Smooth muscle cell of the brain vasculature (primary cell): ENCODE data around the gene TTC3.
"Not testable (repeated sequence)": the region's sequence is repeated elsewhere in the genome, so short reads cannot be mapped to it uniquely, and the experiment has no call there.

Experiments
- DNase-seq: peaks from one replicate; pipeline ENCODE4 v3.0.0-alpha.2; 2012; ENCODE audit warnings: low read depth, low spot score

The TTC3 gene

DNA sequence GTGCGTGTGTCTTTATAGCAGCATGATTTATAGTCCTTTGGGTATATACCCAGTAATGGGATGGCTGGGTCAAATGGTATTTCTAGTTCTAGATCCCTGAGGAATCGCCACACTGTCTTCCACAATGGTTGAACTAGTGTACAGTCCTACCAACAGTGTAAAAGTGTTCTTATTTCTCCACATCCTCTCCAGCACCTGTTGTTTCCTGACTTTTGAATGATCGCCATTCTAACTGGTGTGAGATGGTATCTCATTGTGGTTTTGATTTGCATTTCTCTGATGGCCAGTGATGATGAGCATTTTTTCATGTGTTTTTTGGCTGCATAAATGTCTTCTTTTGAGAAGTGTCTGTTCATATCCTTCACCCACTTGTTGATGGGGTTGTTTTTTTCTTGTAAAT is 149.2 kb downstream of the TTC3 start:
- not testable (repeated sequence) for DNase-seq

DNA sequence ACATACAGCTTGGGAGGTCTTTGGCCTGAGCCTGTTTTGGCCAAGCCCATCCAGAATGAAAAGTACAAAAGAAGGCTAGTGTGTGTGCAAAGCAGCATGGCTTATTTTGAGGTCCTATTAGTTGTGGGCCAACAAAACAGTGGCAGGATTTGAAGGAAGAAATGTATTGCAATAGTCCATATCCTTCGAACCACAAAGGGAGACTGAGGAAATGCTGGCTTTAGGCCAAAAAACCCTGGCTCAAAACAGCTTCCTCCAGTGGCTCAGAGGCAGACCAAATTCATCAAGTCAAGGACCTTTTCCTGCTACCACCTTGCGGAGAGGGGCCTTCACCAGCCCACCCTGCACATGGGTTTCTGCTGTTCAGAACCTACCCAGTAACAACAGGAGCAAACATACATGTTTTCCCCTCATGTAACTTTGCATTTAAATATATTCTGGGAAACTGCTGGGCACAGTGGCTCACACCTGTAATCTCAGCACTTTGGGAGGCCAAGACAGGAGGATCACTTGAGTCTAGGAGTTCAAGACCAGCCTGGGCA is 150.8 kb downstream of the TTC3 start:
- DNase-seq: no peak

DNA sequence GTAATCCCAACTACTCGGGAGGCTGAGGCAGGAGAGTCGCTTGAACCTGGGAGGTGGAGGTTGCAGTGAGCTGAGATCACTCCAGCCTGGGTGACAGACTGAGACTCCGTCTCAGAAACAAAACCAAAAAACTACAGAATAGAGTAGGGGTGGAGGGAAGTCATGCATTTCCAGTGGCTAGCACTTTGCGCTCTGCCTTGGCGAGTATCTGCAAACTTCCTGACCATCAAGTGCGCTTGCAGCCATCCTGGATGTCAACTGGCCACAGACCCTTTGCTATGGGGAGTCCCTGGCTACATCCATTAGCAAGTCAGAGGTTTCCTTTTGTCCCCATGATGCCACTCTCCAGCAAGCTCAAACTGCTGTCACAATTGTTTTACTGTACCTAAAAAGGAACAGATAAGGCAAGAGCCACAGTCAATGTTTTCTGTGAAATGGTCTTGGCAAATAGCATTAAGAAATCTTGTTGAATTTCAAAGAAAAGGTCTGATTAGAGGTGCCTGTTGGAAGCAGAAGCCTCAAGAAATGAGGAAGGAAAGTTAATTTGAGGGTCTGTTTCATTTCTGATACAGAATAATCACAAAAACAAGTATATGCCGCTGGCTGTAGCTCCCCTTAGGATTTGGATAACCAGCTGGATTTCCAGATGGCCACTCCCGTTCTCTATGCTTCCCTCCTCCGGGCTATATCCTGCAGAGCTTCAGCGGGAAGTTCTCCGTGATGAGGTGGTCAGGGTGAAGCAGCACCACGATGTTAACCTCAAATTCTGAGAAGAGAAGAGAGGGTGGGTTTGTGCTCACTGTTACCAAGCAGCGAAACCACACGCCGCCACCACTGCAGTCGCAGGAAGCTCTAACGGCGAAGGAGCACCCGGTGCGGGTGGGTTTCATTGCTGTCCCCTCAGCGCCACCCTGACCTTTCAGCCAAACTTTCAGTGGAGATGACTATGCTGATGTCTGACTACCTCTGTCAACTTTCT is 152.1 kb downstream of the TTC3 start:
- DNase-seq: no peak

DNA sequence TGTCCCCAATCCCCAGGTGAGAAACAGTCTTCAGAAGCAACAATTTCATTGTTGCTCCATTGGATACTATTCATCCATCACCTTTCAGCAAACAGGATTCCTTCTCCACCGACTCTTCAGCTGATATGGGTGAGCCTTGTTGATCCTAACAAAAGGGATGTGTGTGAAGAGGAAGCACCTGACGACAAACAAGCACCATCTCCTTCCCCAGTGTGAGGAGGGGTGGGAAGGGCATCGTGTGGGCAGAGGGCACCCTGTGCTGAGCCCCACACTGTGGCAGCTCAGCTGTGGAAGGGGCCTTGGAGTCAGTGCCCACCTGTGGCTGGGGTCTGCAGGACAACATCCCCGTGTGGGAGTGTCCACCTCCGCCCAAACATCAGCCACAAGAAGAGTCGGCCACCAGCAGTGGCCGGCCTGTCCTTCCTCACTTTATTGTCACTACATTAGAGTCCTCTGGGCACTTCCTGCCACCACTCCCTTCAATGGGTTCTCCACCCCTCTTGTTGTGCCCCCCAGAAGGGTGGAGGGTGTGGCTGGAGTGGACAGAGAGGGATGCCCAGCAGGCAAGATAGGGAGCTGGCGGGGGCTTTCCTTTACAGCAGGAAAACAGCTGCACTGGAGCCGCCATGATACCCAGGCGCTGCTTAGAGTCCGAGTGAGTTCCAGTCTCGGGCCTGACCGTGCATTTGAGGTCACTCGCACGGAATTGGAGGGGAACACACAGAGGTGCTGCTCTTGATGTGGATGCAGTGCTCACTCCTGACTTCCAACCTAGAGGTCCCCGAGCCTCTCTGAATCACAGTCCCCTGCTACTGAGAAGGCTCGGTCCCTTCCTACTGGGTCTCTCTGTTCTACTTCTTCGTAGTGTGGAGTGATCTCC is 153.2 kb downstream of the TTC3 start:
- DNase-seq: no peak

DNA sequence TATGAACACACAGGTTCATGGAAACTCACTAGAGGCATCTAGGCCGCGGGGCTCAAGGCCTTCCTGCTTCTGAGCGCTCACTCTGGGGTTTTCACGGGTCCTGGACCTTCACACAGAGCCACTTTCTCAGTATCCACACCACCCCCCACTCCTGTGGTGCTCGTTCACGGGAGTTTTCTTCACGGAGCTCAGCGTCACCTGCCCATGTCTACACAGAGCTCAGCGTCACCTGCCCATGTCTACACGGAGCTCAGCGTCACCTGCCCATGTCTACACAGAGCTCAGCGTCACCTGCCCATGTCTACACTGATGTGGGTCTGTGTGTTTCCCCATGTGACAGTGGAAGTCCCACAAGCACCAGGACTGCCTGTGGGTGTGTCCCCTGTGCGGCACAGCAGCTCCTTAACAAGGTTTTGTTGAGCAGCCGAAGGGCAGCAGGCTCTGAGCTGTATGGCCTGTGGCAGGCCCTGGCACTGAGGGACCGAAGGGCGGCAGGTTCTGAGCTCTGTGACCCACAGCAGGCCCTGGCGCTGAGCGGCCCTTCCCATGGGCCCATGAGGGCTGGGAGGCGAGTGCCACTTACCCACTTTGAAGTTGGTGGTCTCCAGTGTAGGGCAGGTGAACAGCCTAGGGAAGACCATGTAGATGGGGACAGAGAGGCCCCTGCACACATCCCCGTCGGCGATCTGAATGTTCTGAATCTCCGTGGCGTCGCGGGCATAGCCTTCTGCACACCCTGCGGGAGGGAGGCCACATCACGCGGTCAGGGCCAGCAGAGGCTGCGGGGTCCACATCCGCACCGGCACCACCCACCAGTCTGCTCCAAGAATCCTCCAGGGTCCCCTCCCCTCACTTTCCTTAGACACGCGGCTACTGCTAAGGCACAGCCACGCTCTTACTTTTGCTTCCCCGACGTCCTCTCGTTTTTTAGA is 154.3 kb downstream of the TTC3 start:
- DNase-seq: no peak

DNA sequence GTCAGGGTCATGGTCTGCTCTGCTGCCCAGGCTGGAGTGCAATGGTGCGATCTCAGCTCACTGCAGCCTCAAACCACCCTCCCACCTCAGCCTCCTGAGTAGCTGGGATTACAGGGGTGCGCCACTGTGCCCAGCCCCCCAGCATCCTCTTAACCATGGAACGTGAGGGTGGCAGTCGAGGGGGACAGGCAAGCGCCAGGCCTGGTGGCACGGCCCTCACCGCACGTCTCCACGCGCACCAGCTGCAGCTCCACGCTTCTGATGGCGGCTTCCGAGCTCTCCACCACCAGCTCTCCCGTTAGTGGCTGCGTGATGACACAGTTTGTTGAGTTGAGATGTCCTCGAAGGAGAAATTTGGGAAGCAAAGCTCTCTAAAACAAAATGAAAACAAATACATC is 154.9 kb downstream of the TTC3 start:
- DNase-seq: no peak

DNA sequence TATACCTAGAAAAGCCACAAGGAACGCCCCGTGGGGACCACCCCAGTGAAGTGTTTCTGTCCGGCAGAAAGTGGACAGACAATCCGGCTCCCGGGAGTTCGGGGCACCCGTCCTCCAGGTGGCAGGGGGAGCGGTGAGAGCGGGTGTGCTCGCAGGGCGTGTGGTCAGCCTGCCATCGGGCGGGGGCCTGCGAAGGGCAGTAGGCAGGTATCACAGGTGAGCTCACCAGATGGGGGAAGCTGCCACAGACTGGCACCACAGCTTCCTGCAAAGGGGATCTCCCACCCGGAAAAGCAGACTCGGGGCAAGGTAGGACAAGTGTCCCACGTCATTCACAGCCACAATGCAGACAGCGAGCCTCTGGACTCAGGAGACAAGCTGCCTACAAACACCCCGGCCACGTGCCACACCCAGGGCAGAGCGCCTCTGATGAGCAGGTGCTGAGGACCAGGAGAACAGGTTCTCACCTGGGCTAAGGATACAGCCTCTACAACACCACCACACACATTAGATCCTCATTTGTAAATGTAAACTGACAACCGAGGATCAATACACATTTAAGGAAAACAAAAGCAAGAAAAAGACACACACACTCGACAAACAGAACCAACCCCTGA is 157.7 kb downstream of the TTC3 start:
- DNase-seq: no peak

DNA sequence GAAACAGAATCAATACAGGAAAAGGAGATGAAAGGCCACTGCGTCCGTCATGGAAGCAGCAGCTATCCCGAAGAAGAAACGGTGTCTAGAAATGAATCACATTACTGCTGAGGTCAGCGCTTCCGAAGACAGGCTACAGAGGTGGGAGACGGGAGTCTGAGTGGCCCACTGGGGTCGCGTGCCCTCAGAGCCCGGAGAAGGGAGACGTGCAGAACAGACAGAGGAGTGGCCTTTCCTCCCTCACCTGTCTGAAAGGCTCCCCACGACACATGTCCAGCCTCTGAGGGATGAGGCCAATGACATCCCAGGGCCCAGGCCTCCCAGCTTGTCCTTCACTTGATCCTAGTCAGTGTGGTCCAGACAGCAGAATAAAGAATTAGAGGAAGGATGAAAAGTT is 158.2 kb downstream of the TTC3 start:
- DNase-seq: no peak

DNA sequence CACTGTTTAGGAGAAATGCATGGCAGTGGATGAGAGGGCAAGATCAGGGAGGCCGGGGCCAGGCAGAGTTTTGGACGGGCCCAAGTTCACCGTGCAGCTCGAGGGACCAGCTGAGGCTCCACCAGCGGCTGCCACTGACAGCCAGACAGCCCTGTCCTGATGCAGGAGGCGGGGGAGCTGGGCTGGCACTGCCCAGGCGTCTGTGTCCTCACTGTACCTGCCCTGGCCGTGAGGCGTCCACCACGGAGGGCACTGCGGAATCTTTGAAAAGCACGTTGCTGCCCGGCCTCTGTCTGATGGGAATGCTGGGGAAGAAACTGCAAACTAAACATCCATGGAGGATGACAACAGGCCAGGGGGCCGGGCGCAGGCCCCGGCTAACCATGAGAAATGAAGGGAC is 158.6 kb downstream of the TTC3 start:
- no peak for DNase-seq

DNA sequence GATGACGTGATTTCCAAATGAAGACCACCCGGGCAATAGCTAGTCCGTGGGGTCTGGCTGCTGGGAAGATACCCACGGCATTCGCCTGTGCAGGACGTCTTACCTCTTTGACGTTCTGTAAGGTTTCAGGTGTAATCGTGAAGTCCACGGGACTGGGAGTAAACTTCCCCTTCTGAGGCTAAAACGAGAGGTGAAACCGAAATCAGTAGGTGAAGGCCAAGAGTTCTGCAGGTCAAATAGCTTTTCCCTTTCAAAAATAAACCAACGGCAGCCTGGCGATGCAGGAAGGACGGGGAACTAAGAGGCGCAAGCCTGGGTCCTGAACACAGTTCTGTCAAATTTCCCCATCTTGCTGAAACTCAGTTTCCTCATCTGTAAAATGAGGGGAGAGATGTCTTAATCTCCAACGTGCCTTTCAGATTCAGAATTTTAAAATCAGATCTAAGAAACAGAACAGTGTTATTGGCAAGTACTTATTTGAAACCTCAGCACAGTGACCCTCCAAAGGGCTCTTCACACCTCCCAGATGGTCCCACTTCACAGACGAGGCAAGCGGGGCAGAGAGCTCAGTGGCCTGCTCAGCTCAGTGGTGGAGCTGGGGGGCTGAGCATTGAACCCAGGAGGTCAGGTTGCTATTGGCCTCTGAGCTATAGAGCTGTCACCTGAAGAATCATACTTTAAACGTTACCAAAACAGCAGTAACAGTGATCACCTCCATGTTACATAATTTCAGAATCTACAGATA is 159.4 kb downstream of the TTC3 start:
- DNase-seq: no peak

DNA sequence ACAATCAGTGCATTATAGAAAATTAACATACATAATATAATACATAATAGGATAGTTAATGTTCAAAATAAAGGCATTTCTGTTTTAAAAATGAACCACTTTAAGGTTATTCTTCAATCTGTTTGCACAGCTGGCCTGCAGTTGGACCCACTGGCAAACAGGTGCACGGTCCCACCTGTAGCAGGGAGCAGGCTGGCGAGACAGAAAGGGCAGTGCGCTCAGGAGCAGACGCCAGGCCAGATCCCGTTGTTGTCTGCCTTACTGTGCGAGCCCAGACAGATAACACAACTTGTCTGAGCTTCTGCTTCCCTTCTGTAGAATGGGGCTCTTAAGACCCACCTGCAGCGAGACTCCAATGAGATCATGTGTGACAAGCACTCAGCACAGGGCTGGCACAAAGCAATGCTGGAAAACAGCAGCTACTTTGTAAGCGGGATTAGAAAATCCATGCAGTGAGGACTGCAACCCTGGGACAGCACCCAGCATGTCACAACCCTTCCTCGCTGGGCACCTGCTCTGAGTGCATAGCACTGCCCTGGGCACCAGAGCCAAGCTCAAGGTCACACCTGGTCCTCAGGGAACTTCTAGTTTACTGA is 160.6 kb downstream of the TTC3 start:
- no peak for DNase-seq

DNA sequence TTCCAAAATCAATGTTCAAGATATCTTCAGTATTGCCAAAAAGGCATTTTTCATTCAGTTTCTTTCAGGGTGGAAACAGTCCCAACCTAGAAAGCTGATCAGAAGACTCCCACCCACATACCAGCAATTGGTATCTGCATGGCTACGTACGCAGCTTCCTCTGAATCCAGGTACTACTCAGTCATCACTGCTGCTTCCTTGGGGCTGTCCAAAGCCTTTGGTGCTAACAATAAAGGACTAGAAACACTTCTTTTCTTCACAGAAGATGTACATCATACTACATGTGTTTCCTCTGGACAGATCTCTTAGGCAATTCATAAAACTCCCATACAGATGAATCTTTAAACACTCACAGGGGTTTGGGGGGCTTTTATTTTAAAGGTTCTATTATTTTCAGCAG is 164.3 kb downstream of the TTC3 start:
- DNase-seq: no peak

DNA sequence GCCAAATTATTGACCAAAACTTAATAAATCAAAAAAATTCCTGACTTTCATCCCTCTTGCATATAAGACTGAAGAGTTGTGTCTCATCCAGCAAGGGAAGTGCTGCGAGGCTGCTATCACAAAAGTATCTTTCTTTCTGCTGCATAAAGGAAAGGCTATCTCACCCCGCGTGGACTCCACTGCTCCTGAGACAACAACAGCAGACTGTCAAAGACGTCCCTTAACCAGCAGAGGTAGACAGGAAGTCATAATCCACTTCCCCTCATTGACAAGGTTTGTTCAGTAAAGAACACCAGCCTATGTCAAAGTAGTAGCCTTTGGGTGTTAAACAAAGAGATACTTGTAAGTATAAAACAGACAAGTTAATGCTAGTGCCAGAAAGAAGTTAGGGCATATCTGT is 164.7 kb downstream of the TTC3 start:
- no peak for DNase-seq

DNA sequence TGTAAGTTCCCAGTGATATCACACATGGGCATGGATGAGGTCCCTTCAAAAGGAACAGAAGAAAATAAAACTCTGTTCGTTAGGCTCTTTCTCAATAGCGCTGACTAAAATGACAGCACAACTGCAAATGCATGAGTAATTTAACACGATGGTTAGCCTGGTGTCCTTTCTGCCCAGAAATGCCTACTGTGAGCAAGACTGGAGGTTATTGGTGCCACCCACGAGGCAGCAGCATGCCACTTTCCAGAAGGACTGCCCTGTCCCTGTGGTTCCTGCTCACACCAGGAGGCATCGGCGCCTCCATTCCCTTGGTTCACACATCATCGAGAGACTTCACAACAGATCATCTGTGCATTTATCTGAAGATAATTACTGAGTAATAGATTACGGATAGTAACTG is 167.9 kb downstream of the TTC3 start:
- no peak for DNase-seq

DNA sequence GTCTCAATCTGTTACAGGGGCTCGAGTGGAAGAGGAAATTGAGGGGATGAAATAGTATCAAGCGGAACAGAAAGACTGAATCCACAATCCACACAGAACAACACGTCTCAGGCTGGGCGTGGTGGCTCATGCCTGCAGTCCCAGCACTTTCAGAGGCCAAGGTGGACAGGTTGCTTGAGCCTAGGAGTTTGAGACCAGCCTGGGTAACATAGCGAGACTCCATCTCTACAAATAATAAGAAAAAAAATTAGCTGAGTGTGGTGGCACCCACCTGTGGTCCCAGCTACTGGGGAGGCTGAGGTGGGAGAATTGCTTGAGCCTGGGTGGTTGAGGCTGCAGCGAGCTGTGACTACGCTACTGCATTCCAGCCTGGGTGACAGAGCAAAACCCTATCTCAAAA is 168.4 kb downstream of the TTC3 start:
- no peak for DNase-seq

DNA sequence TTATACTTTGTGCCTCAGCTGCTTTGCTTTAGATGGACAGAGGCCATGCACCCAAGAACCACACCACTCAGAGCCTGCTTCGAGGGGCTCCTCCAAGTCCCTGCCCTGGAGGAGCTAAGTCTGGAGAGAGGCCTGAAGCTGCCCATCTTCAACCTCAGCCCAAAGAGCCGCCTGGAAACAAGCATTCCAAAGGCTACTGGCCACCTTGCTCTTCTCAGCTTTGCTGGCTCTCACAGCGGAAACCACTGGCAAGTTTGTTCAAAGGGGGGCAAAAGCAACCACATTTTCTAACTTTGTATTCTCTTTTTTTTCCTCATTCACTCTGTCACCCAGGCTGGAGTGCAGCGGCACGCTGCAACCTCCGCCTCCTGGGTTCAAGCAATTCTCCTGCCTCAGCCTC is 170.9 kb downstream of the TTC3 start:
- DNase-seq: no peak

DNA sequence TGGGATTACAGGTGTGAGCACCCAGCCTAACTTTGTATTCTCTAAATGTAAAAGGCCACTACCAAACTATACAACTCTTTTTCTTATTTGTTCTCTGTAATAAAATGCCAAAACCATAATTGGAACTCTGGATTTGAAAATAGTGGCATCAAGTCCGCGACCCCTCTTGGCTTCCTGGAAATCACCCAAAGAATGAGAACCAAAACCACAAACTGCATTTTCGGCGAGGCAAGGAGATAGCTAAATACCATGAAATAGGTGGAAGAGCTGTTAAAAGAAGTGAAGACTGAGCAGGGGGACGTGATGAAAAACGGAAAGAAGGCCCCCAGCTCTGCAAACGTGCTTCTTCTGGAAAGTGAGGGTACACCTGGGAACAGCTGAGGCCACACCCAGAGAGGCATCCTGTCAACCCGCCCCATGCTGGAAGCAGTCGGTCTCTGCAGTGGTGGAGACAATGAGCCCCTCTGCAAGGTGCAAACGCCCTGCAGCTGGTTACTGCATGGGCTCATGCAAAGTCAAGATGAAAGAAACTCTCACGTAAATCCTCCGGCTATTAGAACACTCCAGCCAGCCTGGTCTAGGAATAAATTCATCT is 171.5 kb downstream of the TTC3 start:
- DNase-seq: no peak

DNA sequence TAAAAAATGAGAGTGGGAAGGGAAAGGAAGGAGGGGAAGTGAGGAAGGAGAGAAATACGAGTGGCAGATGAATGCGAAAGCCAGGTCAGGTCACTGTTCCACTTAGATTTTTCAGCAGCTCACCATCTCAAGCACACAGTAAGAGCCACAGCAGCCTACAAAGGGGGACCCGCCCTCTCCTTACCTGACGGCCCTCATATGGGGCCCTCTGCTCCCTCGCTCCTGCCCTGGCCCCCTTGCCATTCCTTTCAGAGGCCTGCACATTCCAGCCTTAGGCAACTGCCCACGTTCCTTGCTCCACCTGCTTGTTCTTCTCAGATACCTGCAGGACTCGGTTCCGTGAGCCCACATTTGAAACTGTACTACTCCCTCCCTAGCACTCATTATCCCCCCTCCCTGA is 172.1 kb downstream of the TTC3 start:
- no peak for DNase-seq

DNA sequence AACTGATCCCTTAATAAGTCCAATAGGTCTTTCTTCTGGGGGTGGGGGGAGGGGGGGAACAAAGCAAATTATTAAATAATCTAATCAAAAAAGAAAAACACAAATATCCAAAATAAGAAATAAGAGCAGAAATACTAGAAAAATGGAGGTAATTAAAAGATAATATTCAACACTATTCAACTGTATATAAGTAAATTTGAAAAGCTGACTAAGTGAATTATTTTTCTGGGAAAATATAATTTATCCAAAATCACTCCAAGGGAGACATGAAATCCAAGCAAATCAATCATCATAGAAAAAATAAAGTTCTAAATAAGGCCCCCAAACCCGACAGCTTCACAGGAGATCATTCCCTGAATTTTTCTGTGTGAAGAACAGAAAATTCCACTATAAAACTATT is 175.2 kb downstream of the TTC3 start:
- no peak for DNase-seq
